Measurements from ENCODE around the gene SLC29A2. TPM values are rescaled to one million over a fixed set of nuclear protein-coding genes. Genes with fewer than 3 reads are reported as not detected.
A peak's percentile ranks its signal among the peaks of the same experiment; 100 is the strongest.
"Not testable (repeated sequence)": the region's sequence is repeated elsewhere in the genome, so short reads cannot be mapped to it uniquely, and the experiment has no call there.

The SLC29A2 gene
- total RNA-seq, 1 donor: 0.36 TPM

GRCh38 chr11:66388780-66389386 lies 17.3 kb upstream of the SLC29A2 start:
- no peak overlapping the region for H3K4me3 ChIP-seq (ENCODE audit: low read depth, low read length)
- TF ChIP-seq CTCF (IDR thresholded peaks at IDR 0.05; ENCODE audit: insufficient read depth, low read length): peak; percentile 88

GRCh38 chr11:66386171-66387069 lies 14.9 kb upstream of the SLC29A2 start:
- peak; percentile 97 for TF ChIP-seq CTCF (IDR thresholded peaks at IDR 0.05; ENCODE audit: insufficient read depth, low read length)
- DNase-seq (ENCODE audit: low read depth): peak; percentile 90
- peak overlapping the region; percentile 36 for H3K4me3 ChIP-seq (ENCODE audit: low read depth, low read length)

More at GRCh38 chr11:66388780-66389386, 17.3 kb upstream of the SLC29A2 start:
- DNase-seq (ENCODE audit: low read depth): peak; percentile 77

- DNase-seq (ENCODE audit: low read depth); H3K4me3 ChIP-seq (ENCODE audit: low read depth, low read length): not testable (repeated sequence)
Measured at GRCh38 chr11:66384316-66384715, 12.8 kb upstream of the SLC29A2 start.

- not testable (repeated sequence) for DNase-seq (ENCODE audit: low read depth); H3K4me3 ChIP-seq (ENCODE audit: low read depth, low read length)
Measured at GRCh38 chr11:66380264-66380663, 8.7 kb upstream of the SLC29A2 start.

GRCh38 chr11:66373690-66374287 lies 2.2 kb upstream of the SLC29A2 start:
- not testable (repeated sequence) for H3K4me3 ChIP-seq (ENCODE audit: low read depth, low read length); DNase-seq (ENCODE audit: low read depth)

- H3K4me3 ChIP-seq (ENCODE audit: low read depth, low read length): no peak overlapping the region
- DNase-seq (ENCODE audit: low read depth): no peak
- TF ChIP-seq CTCF (IDR thresholded peaks at IDR 0.05; ENCODE audit: insufficient read depth, low read length): no peak
Measured at GRCh38 chr11:66373265-66373664, 1.7 kb upstream of the SLC29A2 start.

- H3K4me3 ChIP-seq (ENCODE audit: low read depth, low read length): no peak overlapping the region
- TF ChIP-seq CTCF (IDR thresholded peaks at IDR 0.05; ENCODE audit: insufficient read depth, low read length): no peak
- DNase-seq (ENCODE audit: low read depth): no peak
Measured at GRCh38 chr11:66369073-66369894, 2.3 kb downstream of the SLC29A2 start.

- no peak overlapping the region for H3K4me3 ChIP-seq (ENCODE audit: low read depth, low read length)
- TF ChIP-seq CTCF (IDR thresholded peaks at IDR 0.05; ENCODE audit: insufficient read depth, low read length): no peak
- DNase-seq (ENCODE audit: low read depth): no peak
Measured at GRCh38 chr11:66368484-66368883, 3.1 kb downstream of the SLC29A2 start.
